ENCODE data around the gene PYCARD. TPM values are rescaled to one million over a fixed set of nuclear protein-coding genes. Genes with fewer than 3 reads are reported as not detected.

PYCARD gene
- total and polyA plus RNA-seq, 2 experiments from 2014 or later, result 53.1 to 54.0 TPM

GRCh38 chr16:31183432-31184428 is 18.8 kb downstream of the PYCARD start:
- Histone ChIP-seq H3K79me2 (replicated peaks; ENCODE audit: insufficient read depth) (peaks cover 88% of the 10 kb centered on the region), H3K27ac (ENCODE audit: low read depth) (no peak overlapping the region), H3K27me3 (ENCODE audit: insufficient read depth) (no peaks in the 10 kb centered on the region), H2AFZ (no peak overlapping the region), H3K4me1 (ENCODE audit: insufficient read depth) (peaks cover 20% of the 10 kb centered on the region), H3K9me2 (ENCODE audit: insufficient read depth) (no peaks in the 10 kb centered on the region), H3F3A (replicated peaks; ENCODE audit: low read depth) (peaks cover 47% of the 10 kb centered on the region), H3K4me3 (peak overlapping the region; percentile 100), H4K20me1 (replicated peaks; ENCODE audit: insufficient read depth) (peaks cover 68% of the 10 kb centered on the region), H3K4me2 (peak overlapping the region; percentile 100), H3K36me3 (ENCODE audit: insufficient read depth) (peaks cover 70% of the 10 kb centered on the region)
- ATAC-seq, result no peak
- peaks cover 45% of the 10 kb centered on the region for H3K4me1 Mint-ChIP-seq
- H3K9me3 Mint-ChIP-seq, result peaks cover 7% of the 10 kb centered on the region
- TF ChIP-seq STAT1 (IDR thresholded peaks at IDR 0.05; ENCODE audit: unreplicated experiment), result no peak
- no peak for TF ChIP-seq CTCF (conservative IDR thresholded peaks at IDR 0.05; ENCODE audit: low read depth in 2 of 2)
- TF ChIP-seq, protein P1, sequence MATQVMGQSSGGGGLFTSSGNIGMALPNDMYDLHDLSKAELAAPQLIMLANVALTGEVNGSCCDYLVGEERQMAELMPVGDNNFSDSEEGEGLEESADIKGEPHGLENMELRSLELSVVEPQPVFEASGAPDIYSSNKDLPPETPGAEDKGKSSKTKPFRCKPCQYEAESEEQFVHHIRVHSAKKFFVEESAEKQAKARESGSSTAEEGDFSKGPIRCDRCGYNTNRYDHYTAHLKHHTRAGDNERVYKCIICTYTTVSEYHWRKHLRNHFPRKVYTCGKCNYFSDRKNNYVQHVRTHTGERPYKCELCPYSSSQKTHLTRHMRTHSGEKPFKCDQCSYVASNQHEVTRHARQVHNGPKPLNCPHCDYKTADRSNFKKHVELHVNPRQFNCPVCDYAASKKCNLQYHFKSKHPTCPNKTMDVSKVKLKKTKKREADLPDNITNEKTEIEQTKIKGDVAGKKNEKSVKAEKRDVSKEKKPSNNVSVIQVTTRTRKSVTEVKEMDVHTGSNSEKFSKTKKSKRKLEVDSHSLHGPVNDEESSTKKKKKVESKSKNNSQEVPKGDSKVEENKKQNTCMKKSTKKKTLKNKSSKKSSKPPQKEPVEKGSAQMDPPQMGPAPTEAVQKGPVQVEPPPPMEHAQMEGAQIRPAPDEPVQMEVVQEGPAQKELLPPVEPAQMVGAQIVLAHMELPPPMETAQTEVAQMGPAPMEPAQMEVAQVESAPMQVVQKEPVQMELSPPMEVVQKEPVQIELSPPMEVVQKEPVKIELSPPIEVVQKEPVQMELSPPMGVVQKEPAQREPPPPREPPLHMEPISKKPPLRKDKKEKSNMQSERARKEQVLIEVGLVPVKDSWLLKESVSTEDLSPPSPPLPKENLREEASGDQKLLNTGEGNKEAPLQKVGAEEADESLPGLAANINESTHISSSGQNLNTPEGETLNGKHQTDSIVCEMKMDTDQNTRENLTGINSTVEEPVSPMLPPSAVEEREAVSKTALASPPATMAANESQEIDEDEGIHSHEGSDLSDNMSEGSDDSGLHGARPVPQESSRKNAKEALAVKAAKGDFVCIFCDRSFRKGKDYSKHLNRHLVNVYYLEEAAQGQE (IDR thresholded peaks at IDR 0.05; ENCODE audit: unreplicated experiment), result no peak
- no peak for TF ChIP-seq ZNF114 (CRISPR knock-in tag; IDR thresholded peaks at IDR 0.05)
- TF ChIP-seq EZH2phosphoT487 (IDR thresholded peaks at IDR 0.05; ENCODE audit: unreplicated experiment), result no peak
- no peak for TF ChIP-seq NANOG (IDR thresholded peaks at IDR 0.05; ENCODE audit: borderline replicate concordance)
- no peak for TF ChIP-seq ETS1 (IDR thresholded peaks at IDR 0.05)
- TF ChIP-seq POLR2AphosphoS5 (IDR thresholded peaks at IDR 0.05; ENCODE audit: low read depth), result no peak
- TF ChIP-seq EZH2 (IDR thresholded peaks at IDR 0.05; ENCODE audit: low read depth, unreplicated experiment), result no peak
- TF ChIP-seq ZNF331 (CRISPR knock-in tag; IDR thresholded peaks at IDR 0.05; ENCODE audit: low read depth), result no peak
- no peak for TF ChIP-seq CREB1 (CRISPR knock-in tag; IDR thresholded peaks at IDR 0.05; ENCODE audit: low read depth)
- H3K36me3 Mint-ChIP-seq (ENCODE audit: low read depth), result peaks cover 84% of the 10 kb centered on the region
- peak overlapping the region; percentile 96 for H3K4me3 Mint-ChIP-seq
- peak overlapping the region; percentile 74 for H3K27ac Mint-ChIP-seq
- H3K27me3 Mint-ChIP-seq (ENCODE audit: insufficient read depth, low read depth, poor library complexity), result peaks cover 26% of the 10 kb centered on the region
- DNase-seq (ENCODE audit: low spot score), result no peak

Measured in GM23338 (cell line).